ENCODE data around the gene CRAT. TPM values are rescaled to one million over a fixed set of nuclear protein-coding genes. Genes with fewer than 3 reads are reported as not detected.
"Not testable (repeated sequence)": the region's sequence is repeated elsewhere in the genome, so short reads cannot be mapped to it uniquely, and the experiment has no call there.

Gene CRAT
- total RNA-seq, 2 experiments from 2014 or later: 16.0 to 16.4 TPM

- no peak for DNase-seq
- intact Hi-C loops (cut with micrococcal nuclease): loop anchor here (5.0 kb wide), 1 partner anchor 645 kb away; no protein-coding TSS in a partner anchor
- Mint-ChIP-seq H3K27me3 (no peaks in the 10 kb centered on the region), H3K4me3 (no peak overlapping the region), H3K36me3 (peaks cover 10% of the 10 kb centered on the region), H3K9me3 (no peaks in the 10 kb centered on the region), H3K27ac (peak overlapping the region; percentile 28), H3K4me1 (ENCODE audit: low read depth) (peaks cover 26% of the 10 kb centered on the region)
- ChIA-PET CTCF (interaction anchor here (0.7 to 7.3 kb wide), 12 partner anchors 8 to 653 kb away, joined by 3 to 147 read pairs (median 8); partner anchors contain the start of genes C9orf50, CRAT, IER5L and NTMT1), POLR2A (interaction anchor here (1.4 kb wide), 1 partner anchor 473 kb away, joined by 4 read pairs; no protein-coding TSS in a partner anchor)
Observed at GRCh38 chr9:129137292-129138143, 26.9 kb upstream of the CRAT start.

GRCh38 chr9:129136446-129137035, 25.9 kb upstream of the CRAT start:
- H3K27me3 Mint-ChIP-seq: no peaks in the 10 kb centered on the region
- DNase-seq: no peak
- peaks cover 10% of the 10 kb centered on the region for H3K36me3 Mint-ChIP-seq
- H3K9me3 Mint-ChIP-seq: no peaks in the 10 kb centered on the region
- H3K4me3 Mint-ChIP-seq: no peak overlapping the region
- intact Hi-C loops (cut with micrococcal nuclease): loop anchor here (5.0 kb wide), 1 partner anchor 646 kb away; no protein-coding TSS in a partner anchor
- ChIA-PET POLR2A (no interaction called here), CTCF (interaction anchor here (0.9 to 1.3 kb wide), 4 partner anchors 10 to 557 kb away, joined by 3 to 5 read pairs (median 4); no protein-coding TSS in a partner anchor)
- H3K4me1 Mint-ChIP-seq (ENCODE audit: low read depth): peaks cover 26% of the 10 kb centered on the region
- no peak overlapping the region for H3K27ac Mint-ChIP-seq

GRCh38 chr9:129135476-129135875, 24.9 kb upstream of the CRAT start:
- Mint-ChIP-seq H3K4me3 (no peak overlapping the region), H3K4me1 (ENCODE audit: low read depth) (peaks cover 18% of the 10 kb centered on the region), H3K36me3 (peaks cover 14% of the 10 kb centered on the region), H3K9me3 (no peaks in the 10 kb centered on the region), H3K27me3 (no peaks in the 10 kb centered on the region), H3K27ac (no peak overlapping the region)
- DNase-seq: no peak
- intact Hi-C loops (cut with micrococcal nuclease): loop anchor here (5.0 kb wide), 1 partner anchor 647 kb away; no protein-coding TSS in a partner anchor
- ChIA-PET POLR2A (no interaction called here), CTCF (interaction anchor here (0.6 to 1.3 kb wide), 6 partner anchors 8 to 591 kb away, joined by 3 to 5 read pairs (median 4); no protein-coding TSS in a partner anchor)

- Mint-ChIP-seq H3K4me3 (no peak overlapping the region), H3K27ac (no peak overlapping the region), H3K9me3 (no peaks in the 10 kb centered on the region), H3K36me3 (peaks cover 15% of the 10 kb centered on the region), H3K4me1 (ENCODE audit: low read depth) (peaks cover 4% of the 10 kb centered on the region), H3K27me3 (no peaks in the 10 kb centered on the region)
- intact Hi-C loops (cut with micrococcal nuclease): no loop called here
- no peak for DNase-seq
- CTCF ChIA-PET: interaction anchor here (1.3 to 6.1 kb wide), 6 partner anchors 11 to 651 kb away, joined by 3 to 129 read pairs (median 16); partner anchors contain the start of genes C9orf50 and NTMT1
- POLR2A ChIA-PET: no interaction called here
Observed at GRCh38 chr9:129133082-129133481, 22.5 kb upstream of the CRAT start.

GRCh38 chr9:129131300-129132145, 20.9 kb upstream of the CRAT start:
- Mint-ChIP-seq H3K27ac (no peak overlapping the region), H3K36me3 (peaks cover 11% of the 10 kb centered on the region), H3K4me3 (no peak overlapping the region), H3K4me1 (ENCODE audit: low read depth) (peaks cover 4% of the 10 kb centered on the region), H3K9me3 (no peaks in the 10 kb centered on the region), H3K27me3 (no peaks in the 10 kb centered on the region)
- CTCF ChIA-PET: interaction anchor here (0.5 to 6.1 kb wide), 56 partner anchors 8 to 659 kb away, joined by 3 to 129 read pairs (median 5); partner anchors contain the start of genes ASB6, C9orf50, CRAT and DOLPP1
- POLR2A ChIA-PET: interaction anchor here (0.6 to 2.1 kb wide), 4 partner anchors 9 to 229 kb away, joined by 3 to 7 read pairs (median 4); partner anchors contain the start of genes IER5L and PTPA
- DNase-seq: peak; percentile 89
- intact Hi-C loops (cut with micrococcal nuclease): loop anchor here (1.0 to 2.0 kb wide), 2 partner anchors 9 to 479 kb away; no protein-coding TSS in a partner anchor

GRCh38 chr9:129130791-129131190, 20.2 kb upstream of the CRAT start:
- H3K4me1 Mint-ChIP-seq (ENCODE audit: low read depth): peaks cover 4% of the 10 kb centered on the region
- POLR2A ChIA-PET: interaction anchor here (1.5 to 2.1 kb wide), 2 partner anchors 19 to 47 kb away, joined by 3 to 7 read pairs; partner anchors contain the start of genes IER5L and PTPA

GRCh38 chr9:129130271-129130670, 19.7 kb upstream of the CRAT start:
- H3K4me3 Mint-ChIP-seq; POLR2A ChIA-PET; DNase-seq; H3K27me3 Mint-ChIP-seq; H3K9me3 Mint-ChIP-seq; H3K4me1 Mint-ChIP-seq (ENCODE audit: low read depth); H3K27ac Mint-ChIP-seq: not testable (repeated sequence)
- CTCF ChIA-PET: interaction anchor here (0.6 to 6.1 kb wide), 17 partner anchors 8 to 660 kb away, joined by 3 to 129 read pairs (median 11); partner anchors contain the start of genes C9orf50, DOLPP1, NTMT1 and PTPA
- peaks cover 11% of the 10 kb centered on the region for H3K36me3 Mint-ChIP-seq
- intact Hi-C loops (cut with micrococcal nuclease): loop anchor here (2.0 kb wide), 1 partner anchor 481 kb away; no protein-coding TSS in a partner anchor

More at GRCh38 chr9:129130791-129131190, 20.2 kb upstream of the CRAT start:
- no peak for DNase-seq
- intact Hi-C loops (cut with micrococcal nuclease): loop anchor here (1.0 to 2.0 kb wide), 2 partner anchors 10 to 480 kb away; no protein-coding TSS in a partner anchor
- no peaks in the 10 kb centered on the region for H3K27me3 Mint-ChIP-seq
- no peak overlapping the region for H3K27ac Mint-ChIP-seq
- H3K36me3 Mint-ChIP-seq: peaks cover 11% of the 10 kb centered on the region
- no peak overlapping the region for H3K4me3 Mint-ChIP-seq
- CTCF ChIA-PET: interaction anchor here (0.6 to 6.1 kb wide), 30 partner anchors 9 to 660 kb away, joined by 3 to 129 read pairs (median 9); partner anchors contain the start of genes C9orf50, CRAT, DOLPP1 and NTMT1
- no peaks in the 10 kb centered on the region for H3K9me3 Mint-ChIP-seq

- POLR2A ChIA-PET: no interaction called here
- H3K36me3 Mint-ChIP-seq: peaks cover 8% of the 10 kb centered on the region
- H3K27ac Mint-ChIP-seq: no peak overlapping the region
- no peak overlapping the region for H3K4me3 Mint-ChIP-seq
- no peak for DNase-seq
- no peaks in the 10 kb centered on the region for H3K27me3 Mint-ChIP-seq
- H3K9me3 Mint-ChIP-seq: no peaks in the 10 kb centered on the region
- CTCF ChIA-PET: interaction anchor here (3.8 to 6.1 kb wide), 2 partner anchors 11 to 495 kb away, joined by 54 to 129 read pairs; partner anchors contain the start of genes C9orf50 and NTMT1
- intact Hi-C loops (cut with micrococcal nuclease): no loop called here
- H3K4me1 Mint-ChIP-seq (ENCODE audit: low read depth): peaks cover 4% of the 10 kb centered on the region
Observed at GRCh38 chr9:129128689-129129088, 18.1 kb upstream of the CRAT start.

- H3K36me3 Mint-ChIP-seq: peaks cover 9% of the 10 kb centered on the region
- CTCF ChIA-PET: interaction anchor here (0.6 to 2.8 kb wide), 3 partner anchors 12 to 980 kb away, joined by 4 to 13 read pairs (median 9); no protein-coding TSS in a partner anchor
Observed at GRCh38 chr9:129126749-129127618, 16.4 kb upstream of the CRAT start.

GRCh38 chr9:129125478-129125877, 14.9 kb upstream of the CRAT start:
- H3K4me3 Mint-ChIP-seq: no peak overlapping the region
- H3K4me1 Mint-ChIP-seq (ENCODE audit: low read depth): no peaks in the 10 kb centered on the region
- H3K36me3 Mint-ChIP-seq: peaks cover 11% of the 10 kb centered on the region
- ChIA-PET POLR2A (no interaction called here), CTCF (interaction anchor here (0.7 to 4.1 kb wide), 4 partner anchors 14 to 499 kb away, joined by 3 to 13 read pairs (median 8); no protein-coding TSS in a partner anchor)
- no peak for DNase-seq
- H3K9me3 Mint-ChIP-seq: no peaks in the 10 kb centered on the region
- H3K27ac Mint-ChIP-seq: no peak overlapping the region
- intact Hi-C loops (cut with micrococcal nuclease): no loop called here
- H3K27me3 Mint-ChIP-seq: no peaks in the 10 kb centered on the region

More at GRCh38 chr9:129126749-129127618, 16.4 kb upstream of the CRAT start:
- no peak for DNase-seq
- H3K4me1 Mint-ChIP-seq (ENCODE audit: low read depth): peaks cover 4% of the 10 kb centered on the region
- no peaks in the 10 kb centered on the region for H3K27me3 Mint-ChIP-seq
- POLR2A ChIA-PET: no interaction called here
- H3K27ac Mint-ChIP-seq: no peak overlapping the region
- H3K9me3 Mint-ChIP-seq: no peaks in the 10 kb centered on the region
- intact Hi-C loops (cut with micrococcal nuclease): no loop called here
- H3K4me3 Mint-ChIP-seq: no peak overlapping the region

All from activated CD4-positive, alpha-beta memory T cell treated with anti-CD3 and anti-CD28 coated beads for 36 hours (primary cell).